Endothelial cell of umbilical vein (primary cell): ENCODE data around the gene ZNF491. TPM values are rescaled to one million over a fixed set of nuclear protein-coding genes. Genes with fewer than 3 reads are reported as not detected.

ENCODE experiments used
- BruUV-seq: library from RNA; stranded (reverse); fragments of 400-500 nt; replicated peaks from 2 replicates; lab custom pipeline; 2021; lab: Mats Ljungman, UMichigan
- CTCF ChIA-PET: fragments of 300-600, 350-600 bp; sonication (Branson Sonifier 250); formaldehyde crosslinking; loops from one replicate; lab custom pipeline; 2021; ENCODE audit warnings: antibody characterized with exemption, inconsistent platforms; lab: Charles Lee
- POLR2A ChIA-PET: fragments of 300-600, 350-600 bp; sonication (Branson Sonifier 250); formaldehyde crosslinking; loops from one replicate; lab custom pipeline; 2021; ENCODE audit warnings: antibody characterized with exemption, inconsistent platforms; lab: Charles Lee
- DNase-seq: peaks from one replicate; pipeline ENCODE4 v3.0.0-alpha.2; 2011; ENCODE audit warnings: low read depth, low spot score
- FAIRE-seq: peaks from 2 replicates; lab custom pipeline; 2011; peaks lifted over from hg19 to GRCh38; lab: Jason Lieb, UNC
- H2AFZ ChIP-seq: 2 replicates; pipeline ENCODE4 v1.6.0; 2012; ENCODE audit warnings: low read depth, low read length, control low read depth, inconsistent platforms
- H3K27ac ChIP-seq: 2 replicates; pipeline ENCODE4 v1.5.1; 2011; ENCODE audit warnings: low read depth, mild to moderate bottlenecking, control low read depth, low read length, moderate library complexity; ENCODE audit not compliant: insufficient read depth
- H3K27me3 ChIP-seq, 2 experiments: 2 replicates each; pipeline versions ENCODE4 v1.6.0 to v1.6.1; 2011; ENCODE audit warnings: low read length in 2 of 2, mixed read lengths in 1 of 2; ENCODE audit not compliant: control insufficient read depth in 2 of 2, insufficient read depth in 2 of 2
- H3K36me3 ChIP-seq, 2 experiments: 2 replicates in 1 of 2; 3 replicates in 1 of 2; pipeline ENCODE4 v1.5.1; 2011; ENCODE audit warnings: low read length in 2 of 2, mild to moderate bottlenecking in 1 of 2, moderate library complexity in 1 of 2; ENCODE audit not compliant: control insufficient read depth in 2 of 2, insufficient read depth in 2 of 2; ENCODE audit errors: extremely low read depth in 1 of 2
- H3K4me1 ChIP-seq: 3 replicates; pipeline ENCODE4 v1.5.1; 2011; ENCODE audit warnings: mild to moderate bottlenecking, low read length; ENCODE audit not compliant: control insufficient read depth, insufficient read depth; ENCODE audit errors: extremely low read depth
- H3K4me2 ChIP-seq: 2 replicates; pipeline ENCODE4 v1.6.1; 2011; ENCODE audit warnings: low read length, control low read depth, mixed read lengths; ENCODE audit not compliant: insufficient read depth
- H3K4me3 ChIP-seq, 3 experiments: fragments of 200-600 bp in 1 of 3; sonication (generic), shearing (Covaris generic) in 1 of 3; replicated peaks in 1 of 3; 2 replicates each; pipeline ENCODE4 v1.5.1; 2011 to 2016; ENCODE audit warnings: control low read depth in 3 of 3, low read length in 3 of 3, mild to moderate bottlenecking in 2 of 3, inconsistent platforms in 1 of 3, low read depth in 1 of 3, moderate library complexity in 1 of 3; ENCODE audit not compliant: insufficient read depth in 1 of 3
- H3K79me2 ChIP-seq: 2 replicates; pipeline ENCODE4 v1.6.0; 2012; ENCODE audit warnings: low read length, inconsistent platforms; ENCODE audit not compliant: control insufficient read depth, insufficient read depth
- H3K9ac ChIP-seq: replicated peaks from 2 replicates; pipeline ENCODE3; 2011; ENCODE audit warnings: low read length, control low read depth; ENCODE audit not compliant: insufficient read depth; ENCODE audit errors: extremely low read depth
- H3K9me1 ChIP-seq: replicated peaks from 3 replicates; pipeline ENCODE4 v1.6.0; 2011; ENCODE audit warnings: mild to moderate bottlenecking, low read length; ENCODE audit not compliant: control insufficient read depth, insufficient read depth; ENCODE audit errors: extremely low read depth
- H3K9me3 ChIP-seq: replicated peaks from 2 replicates; pipeline ENCODE4 v1.5.1; 2012; ENCODE audit warnings: low read length, inconsistent platforms; ENCODE audit not compliant: control insufficient read depth, insufficient read depth
- H4K20me1 ChIP-seq: replicated peaks from 2 replicates; pipeline ENCODE3; 2011; ENCODE audit warnings: mild to moderate bottlenecking, low read length; ENCODE audit not compliant: control insufficient read depth, insufficient read depth; ENCODE audit errors: extremely low read depth
- CTCF ChIP-seq, 2 donors: IDR thresholded peaks; 1 replicate in 1 of 2; 2 replicates in 1 of 2; pipeline ENCODE4 v1.5.1; 2011; ENCODE audit warnings: low read length in 2 of 2, mild to moderate bottlenecking in 2 of 2, moderate library complexity in 2 of 2, control low read depth in 1 of 2, inconsistent platforms in 1 of 2, low read depth in 1 of 2; ENCODE audit not compliant: insufficient read depth in 1 of 2; ENCODE audit errors: extremely low read depth in 1 of 2
- EZH2 ChIP-seq: IDR thresholded peaks from 2 replicates; pipeline ENCODE4 v1.6.1; 2012; ENCODE audit warnings: borderline replicate concordance, low read depth, mild to moderate bottlenecking, moderate library complexity, low read length, inconsistent platforms; ENCODE audit not compliant: severe bottlenecking
- FOS ChIP-seq: IDR thresholded peaks from 2 replicates; pipeline ENCODE4 v1.6.1; 2011; ENCODE audit warnings: mild to moderate bottlenecking, low read length, moderate library complexity, borderline replicate concordance; ENCODE audit not compliant: insufficient read depth
- GATA2 ChIP-seq: IDR thresholded peaks from 2 replicates; pipeline ENCODE4 v1.7.0; 2011; ENCODE audit warnings: low read depth, mild to moderate bottlenecking, moderate library complexity, mixed read lengths, low read length; ENCODE audit not compliant: insufficient read length, insufficient read depth
- JUN ChIP-seq: IDR thresholded peaks from 2 replicates; pipeline ENCODE4 v1.6.1; 2011; ENCODE audit warnings: borderline replicate concordance, low read depth; ENCODE audit not compliant: insufficient read length, insufficient read depth
- MAX ChIP-seq: IDR thresholded peaks from 2 replicates; pipeline ENCODE4 v1.6.1; 2011; ENCODE audit not compliant: insufficient read depth, insufficient read length
- MYC ChIP-seq: IDR thresholded peaks from one replicate; pipeline ENCODE4 v1.6.1; 2011; ENCODE audit warnings: mild to moderate bottlenecking, low read depth, low read length
- POLR2A ChIP-seq: IDR thresholded peaks from 2 replicates; pipeline ENCODE4 v1.6.1; 2012; ENCODE audit warnings: low read depth, mild to moderate bottlenecking, control low read depth, low read length
- POLR2AphosphoS5 ChIP-seq: IDR thresholded peaks from 2 replicates; pipeline ENCODE4 v1.6.1; 2012; ENCODE audit warnings: low read depth, mild to moderate bottlenecking, control low read depth, low read length, moderate library complexity; ENCODE audit not compliant: insufficient read depth
- dilution Hi-C: fragments of 300-500 bp; cut with MboI; formaldehyde crosslinking; loops from one replicate; pipeline ENCODE4 v1.15.0; 2019; ENCODE audit warnings: low sequenced_read_pairs; ENCODE audit not compliant: extremely low pct_ligation_motif_present
- intact Hi-C: fragments of 100-400 bp; cut with micrococcal nuclease; formaldehyde crosslinking; loops from one replicate; pipeline ENCODE4 v1.10.0; 2022
- polyA plus RNA-seq, 4 experiments: library from polyadenylated mRNA; depleted of rRNA in 3 of 4; stranded (reverse) in 3 of 4; unstranded in 1 of 4; fragments of >200 nt; gene quantifications; 2 replicates each; pipeline versions ENCODE4 v1.2.1 to v1.2.3, GENCODE V29; 2011 to 2012; ENCODE audit warnings: missing spikeins in 1 of 4
- total RNA-seq: library from RNA; stranded (reverse); gene quantifications from 2 replicates; pipeline ENCODE4 v1.2.3, GENCODE V29; 2021

ZNF491 gene
- total and polyA plus RNA-seq, 2 donors (not counting 3 experiments of a cell fraction or from before 2014, with no cell fraction given), result 0.55 to 1.1 TPM

GRCh38 chr19:11813703-11814028 is 15.3 kb downstream of the ZNF491 start:
- Histone ChIP-seq H3K79me2 (no peaks in the 10 kb centered on the region), H3K9me3 (no peaks in the 10 kb centered on the region), H2AFZ (peak overlapping the region; percentile 93), H4K20me1 (no peaks in the 10 kb centered on the region), H3K4me1 (peaks cover 6% of the 10 kb centered on the region), H3K9ac (no peak overlapping the region), H3K9me1 (no peaks in the 10 kb centered on the region), H3K27me3 (no peaks in the 10 kb centered on the region), H3K4me2 (peak overlapping the region; percentile 83), H3K27ac (no peak overlapping the region), H3K4me3 (peak overlapping the region; percentile 13 to 70 (median 69)), H3K36me3 (no peaks in the 10 kb centered on the region)
- intact Hi-C loops (loop anchor here (2.0 to 5.0 kb wide), 4 partner anchors 15 to 329 kb away; partner anchors contain the start of genes ZNF20, ZNF491 and ZNF823), dilution Hi-C loops (no loop called here)
- FAIRE-seq (no peak), DNase-seq (no peak)
- no TSS peak for BruUV-seq
- CTCF ChIA-PET, result interaction anchor here (0.7 to 2.7 kb wide), 6 partner anchors 15 to 141 kb away, joined by 3 to 10 read pairs (median 6); partner anchors contain the start of genes ZNF491 and ZNF700
- TF ChIP-seq GATA2, result no peak
- no peak for TF ChIP-seq MAX
- no peak for TF ChIP-seq MYC
- TF ChIP-seq FOS, result no peak
- no peak for TF ChIP-seq POLR2A
- TF ChIP-seq EZH2, result no peak
- TF ChIP-seq JUN, result no peak
- no peak for TF ChIP-seq CTCF (IDR thresholded peaks at IDR 0.05; ENCODE audit: extremely low read depth in 1 of 2, insufficient read depth in 1 of 2, low read depth in 1 of 2, low read length in 2 of 2)
- TF ChIP-seq POLR2AphosphoS5, result no peak
- POLR2A ChIA-PET, result no interaction called here
